ENCODE results near the gene MED26.

DNA sequence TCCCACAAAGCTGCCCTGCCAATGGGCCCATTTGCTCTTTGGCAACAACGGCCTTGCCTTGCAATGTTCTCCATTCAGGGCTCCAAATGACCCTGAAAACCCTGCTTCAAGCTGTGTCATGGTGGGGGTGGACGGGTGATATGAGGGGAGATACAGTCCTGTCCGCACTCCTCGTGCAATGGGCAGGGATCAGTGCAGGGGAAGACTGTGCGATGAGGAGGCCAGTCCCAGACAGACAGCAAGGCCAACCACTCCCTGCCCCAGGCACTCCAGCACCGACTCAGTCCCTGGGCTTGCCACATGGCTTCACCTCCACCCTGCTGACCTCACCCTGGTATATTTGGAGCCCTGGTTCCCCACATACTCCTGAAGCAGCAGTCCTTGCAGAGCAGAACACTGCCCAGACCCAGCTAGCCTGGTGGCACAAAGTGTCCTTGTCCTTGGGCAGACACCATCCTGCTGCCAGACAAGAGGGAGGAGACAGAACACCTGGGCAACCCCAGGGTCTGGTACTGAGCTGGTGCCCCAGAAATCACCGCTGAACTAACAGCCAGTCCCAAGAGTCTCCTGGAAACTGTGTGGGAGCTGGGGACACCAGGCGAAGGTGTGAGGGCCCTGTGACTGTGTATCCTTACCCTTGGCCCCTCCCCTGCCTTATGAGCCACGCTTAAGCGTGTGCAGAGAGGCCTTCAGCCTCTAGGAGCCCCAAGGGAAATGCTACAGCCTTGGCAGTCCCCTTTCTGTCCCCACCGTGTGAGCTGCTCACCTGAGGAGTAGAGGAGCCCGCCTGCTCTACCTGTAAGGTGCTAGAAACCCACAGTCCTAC is 46.6 kb downstream of the MED26 start:
- TF ChIP-seq EZH2 (IDR thresholded peaks at IDR 0.05; ENCODE audit: low read depth, unreplicated experiment): no peak
- TF ChIP-seq EZH2phosphoT487 (IDR thresholded peaks at IDR 0.05; ENCODE audit: unreplicated experiment): no peak
- TF ChIP-seq, protein P1, sequence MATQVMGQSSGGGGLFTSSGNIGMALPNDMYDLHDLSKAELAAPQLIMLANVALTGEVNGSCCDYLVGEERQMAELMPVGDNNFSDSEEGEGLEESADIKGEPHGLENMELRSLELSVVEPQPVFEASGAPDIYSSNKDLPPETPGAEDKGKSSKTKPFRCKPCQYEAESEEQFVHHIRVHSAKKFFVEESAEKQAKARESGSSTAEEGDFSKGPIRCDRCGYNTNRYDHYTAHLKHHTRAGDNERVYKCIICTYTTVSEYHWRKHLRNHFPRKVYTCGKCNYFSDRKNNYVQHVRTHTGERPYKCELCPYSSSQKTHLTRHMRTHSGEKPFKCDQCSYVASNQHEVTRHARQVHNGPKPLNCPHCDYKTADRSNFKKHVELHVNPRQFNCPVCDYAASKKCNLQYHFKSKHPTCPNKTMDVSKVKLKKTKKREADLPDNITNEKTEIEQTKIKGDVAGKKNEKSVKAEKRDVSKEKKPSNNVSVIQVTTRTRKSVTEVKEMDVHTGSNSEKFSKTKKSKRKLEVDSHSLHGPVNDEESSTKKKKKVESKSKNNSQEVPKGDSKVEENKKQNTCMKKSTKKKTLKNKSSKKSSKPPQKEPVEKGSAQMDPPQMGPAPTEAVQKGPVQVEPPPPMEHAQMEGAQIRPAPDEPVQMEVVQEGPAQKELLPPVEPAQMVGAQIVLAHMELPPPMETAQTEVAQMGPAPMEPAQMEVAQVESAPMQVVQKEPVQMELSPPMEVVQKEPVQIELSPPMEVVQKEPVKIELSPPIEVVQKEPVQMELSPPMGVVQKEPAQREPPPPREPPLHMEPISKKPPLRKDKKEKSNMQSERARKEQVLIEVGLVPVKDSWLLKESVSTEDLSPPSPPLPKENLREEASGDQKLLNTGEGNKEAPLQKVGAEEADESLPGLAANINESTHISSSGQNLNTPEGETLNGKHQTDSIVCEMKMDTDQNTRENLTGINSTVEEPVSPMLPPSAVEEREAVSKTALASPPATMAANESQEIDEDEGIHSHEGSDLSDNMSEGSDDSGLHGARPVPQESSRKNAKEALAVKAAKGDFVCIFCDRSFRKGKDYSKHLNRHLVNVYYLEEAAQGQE (IDR thresholded peaks at IDR 0.05; ENCODE audit: unreplicated experiment): no peak
- TF ChIP-seq, protein P2, sequence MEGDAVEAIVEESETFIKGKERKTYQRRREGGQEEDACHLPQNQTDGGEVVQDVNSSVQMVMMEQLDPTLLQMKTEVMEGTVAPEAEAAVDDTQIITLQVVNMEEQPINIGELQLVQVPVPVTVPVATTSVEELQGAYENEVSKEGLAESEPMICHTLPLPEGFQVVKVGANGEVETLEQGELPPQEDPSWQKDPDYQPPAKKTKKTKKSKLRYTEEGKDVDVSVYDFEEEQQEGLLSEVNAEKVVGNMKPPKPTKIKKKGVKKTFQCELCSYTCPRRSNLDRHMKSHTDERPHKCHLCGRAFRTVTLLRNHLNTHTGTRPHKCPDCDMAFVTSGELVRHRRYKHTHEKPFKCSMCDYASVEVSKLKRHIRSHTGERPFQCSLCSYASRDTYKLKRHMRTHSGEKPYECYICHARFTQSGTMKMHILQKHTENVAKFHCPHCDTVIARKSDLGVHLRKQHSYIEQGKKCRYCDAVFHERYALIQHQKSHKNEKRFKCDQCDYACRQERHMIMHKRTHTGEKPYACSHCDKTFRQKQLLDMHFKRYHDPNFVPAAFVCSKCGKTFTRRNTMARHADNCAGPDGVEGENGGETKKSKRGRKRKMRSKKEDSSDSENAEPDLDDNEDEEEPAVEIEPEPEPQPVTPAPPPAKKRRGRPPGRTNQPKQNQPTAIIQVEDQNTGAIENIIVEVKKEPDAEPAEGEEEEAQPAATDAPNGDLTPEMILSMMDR (conservative IDR thresholded peaks at IDR 0.05; ENCODE audit: low read depth in 2 of 2): no peak
- TF ChIP-seq POLR2AphosphoS5 (IDR thresholded peaks at IDR 0.05; ENCODE audit: low read depth): no peak
- TF ChIP-seq, protein P3, sequence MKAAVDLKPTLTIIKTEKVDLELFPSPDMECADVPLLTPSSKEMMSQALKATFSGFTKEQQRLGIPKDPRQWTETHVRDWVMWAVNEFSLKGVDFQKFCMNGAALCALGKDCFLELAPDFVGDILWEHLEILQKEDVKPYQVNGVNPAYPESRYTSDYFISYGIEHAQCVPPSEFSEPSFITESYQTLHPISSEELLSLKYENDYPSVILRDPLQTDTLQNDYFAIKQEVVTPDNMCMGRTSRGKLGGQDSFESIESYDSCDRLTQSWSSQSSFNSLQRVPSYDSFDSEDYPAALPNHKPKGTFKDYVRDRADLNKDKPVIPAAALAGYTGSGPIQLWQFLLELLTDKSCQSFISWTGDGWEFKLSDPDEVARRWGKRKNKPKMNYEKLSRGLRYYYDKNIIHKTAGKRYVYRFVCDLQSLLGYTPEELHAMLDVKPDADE (IDR thresholded peaks at IDR 0.05): no peak
- no peak for TF ChIP-seq ZNF114 (CRISPR knock-in tag; IDR thresholded peaks at IDR 0.05)
- TF ChIP-seq JUNB (IDR thresholded peaks at IDR 0.05; ENCODE audit: unreplicated experiment): no peak
- no peak for TF ChIP-seq ZNF331 (CRISPR knock-in tag; IDR thresholded peaks at IDR 0.05; ENCODE audit: low read depth)
- TF ChIP-seq CREB1 (CRISPR knock-in tag; IDR thresholded peaks at IDR 0.05; ENCODE audit: low read depth): no peak
- TF ChIP-seq NANOG (IDR thresholded peaks at IDR 0.05; ENCODE audit: borderline replicate concordance): no peak
- TF ChIP-seq STAT1 (IDR thresholded peaks at IDR 0.05; ENCODE audit: unreplicated experiment): no peak
